ENCODE data around the gene REM2. TPM values are rescaled to one million over a fixed set of nuclear protein-coding genes. Genes with fewer than 3 reads are reported as not detected.
A peak's percentile ranks its signal among the peaks of the same experiment; 100 is the strongest.
"Not testable (repeated sequence)": the region's sequence is repeated elsewhere in the genome, so short reads cannot be mapped to it uniquely, and the experiment has no call there.

The REM2 gene
- total RNA-seq, 1 donor from 2014 or later: 0.79 TPM

DNA sequence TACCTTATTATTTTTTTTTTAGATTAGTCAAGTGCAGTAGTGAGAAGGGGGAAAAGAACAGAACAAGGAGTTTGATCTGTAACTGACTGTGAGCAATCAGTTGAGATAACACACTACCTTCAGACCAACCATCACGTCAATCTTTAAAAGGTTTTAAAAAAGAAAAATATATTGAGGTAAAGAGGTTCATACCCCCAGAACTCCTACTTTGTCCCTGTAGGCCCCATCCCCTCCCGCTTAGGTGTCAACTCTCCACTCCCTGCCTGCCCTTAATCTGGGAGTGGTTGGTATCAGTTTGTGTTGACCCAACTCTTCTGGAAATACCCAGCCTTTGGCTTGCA lies 30.5 kb upstream of the REM2 start:
- Mint-ChIP-seq H3K36me3 (ENCODE audit: low read depth, unreplicated experiment) (peaks cover 3% of the 10 kb centered on the region), H3K4me1 (ENCODE audit: low read depth, unreplicated experiment) (peaks cover 27% of the 10 kb centered on the region), H3K4me3 (ENCODE audit: unreplicated experiment) (no peak overlapping the region), H3K27ac (ENCODE audit: unreplicated experiment) (no peak overlapping the region), H3K9me3 (ENCODE audit: unreplicated experiment) (no peaks in the 10 kb centered on the region), H3K27me3 (ENCODE audit: low read depth, unreplicated experiment) (no peaks in the 10 kb centered on the region)
- Histone ChIP-seq H2AFZ (ENCODE audit: low read depth, low read length) (peak overlapping the region; percentile 76), H3K4me2 (ENCODE audit: low read length) (peak overlapping the region; percentile 90), H3K9me3 (ENCODE audit: insufficient read depth, low read depth, low read length) (peaks cover 3% of the 10 kb centered on the region), H4K20me1 (ENCODE audit: insufficient read depth, low read length) (no peaks in the 10 kb centered on the region), H3K4me3 (ENCODE audit: insufficient read depth, low read depth, low read length) (no peak overlapping the region), H3K36me3 (ENCODE audit: insufficient read depth, low read length) (no peaks in the 10 kb centered on the region), H3K4me1 (ENCODE audit: insufficient read depth, low read length) (peaks cover 57% of the 10 kb centered on the region), H3K79me2 (ENCODE audit: insufficient read depth, low read length) (no peaks in the 10 kb centered on the region), H3K27me3 (ENCODE audit: insufficient read depth, low read length) (no peaks in the 10 kb centered on the region), H3K27ac (ENCODE audit: low read depth, low read length) (peak overlapping the region; percentile 99), H3K9ac (ENCODE audit: low read length) (peak overlapping the region; percentile 78)
- no peak for TF ChIP-seq EZH2 (IDR thresholded peaks at IDR 0.05; ENCODE audit: insufficient read depth, low read length)
- TF ChIP-seq, protein P1, sequence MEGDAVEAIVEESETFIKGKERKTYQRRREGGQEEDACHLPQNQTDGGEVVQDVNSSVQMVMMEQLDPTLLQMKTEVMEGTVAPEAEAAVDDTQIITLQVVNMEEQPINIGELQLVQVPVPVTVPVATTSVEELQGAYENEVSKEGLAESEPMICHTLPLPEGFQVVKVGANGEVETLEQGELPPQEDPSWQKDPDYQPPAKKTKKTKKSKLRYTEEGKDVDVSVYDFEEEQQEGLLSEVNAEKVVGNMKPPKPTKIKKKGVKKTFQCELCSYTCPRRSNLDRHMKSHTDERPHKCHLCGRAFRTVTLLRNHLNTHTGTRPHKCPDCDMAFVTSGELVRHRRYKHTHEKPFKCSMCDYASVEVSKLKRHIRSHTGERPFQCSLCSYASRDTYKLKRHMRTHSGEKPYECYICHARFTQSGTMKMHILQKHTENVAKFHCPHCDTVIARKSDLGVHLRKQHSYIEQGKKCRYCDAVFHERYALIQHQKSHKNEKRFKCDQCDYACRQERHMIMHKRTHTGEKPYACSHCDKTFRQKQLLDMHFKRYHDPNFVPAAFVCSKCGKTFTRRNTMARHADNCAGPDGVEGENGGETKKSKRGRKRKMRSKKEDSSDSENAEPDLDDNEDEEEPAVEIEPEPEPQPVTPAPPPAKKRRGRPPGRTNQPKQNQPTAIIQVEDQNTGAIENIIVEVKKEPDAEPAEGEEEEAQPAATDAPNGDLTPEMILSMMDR (IDR thresholded peaks at IDR 0.05; ENCODE audit: insufficient read depth, low read depth, low read length): no peak
- DNase-seq (ENCODE audit: low read depth) (no peak), FAIRE-seq (no peak)

DNA sequence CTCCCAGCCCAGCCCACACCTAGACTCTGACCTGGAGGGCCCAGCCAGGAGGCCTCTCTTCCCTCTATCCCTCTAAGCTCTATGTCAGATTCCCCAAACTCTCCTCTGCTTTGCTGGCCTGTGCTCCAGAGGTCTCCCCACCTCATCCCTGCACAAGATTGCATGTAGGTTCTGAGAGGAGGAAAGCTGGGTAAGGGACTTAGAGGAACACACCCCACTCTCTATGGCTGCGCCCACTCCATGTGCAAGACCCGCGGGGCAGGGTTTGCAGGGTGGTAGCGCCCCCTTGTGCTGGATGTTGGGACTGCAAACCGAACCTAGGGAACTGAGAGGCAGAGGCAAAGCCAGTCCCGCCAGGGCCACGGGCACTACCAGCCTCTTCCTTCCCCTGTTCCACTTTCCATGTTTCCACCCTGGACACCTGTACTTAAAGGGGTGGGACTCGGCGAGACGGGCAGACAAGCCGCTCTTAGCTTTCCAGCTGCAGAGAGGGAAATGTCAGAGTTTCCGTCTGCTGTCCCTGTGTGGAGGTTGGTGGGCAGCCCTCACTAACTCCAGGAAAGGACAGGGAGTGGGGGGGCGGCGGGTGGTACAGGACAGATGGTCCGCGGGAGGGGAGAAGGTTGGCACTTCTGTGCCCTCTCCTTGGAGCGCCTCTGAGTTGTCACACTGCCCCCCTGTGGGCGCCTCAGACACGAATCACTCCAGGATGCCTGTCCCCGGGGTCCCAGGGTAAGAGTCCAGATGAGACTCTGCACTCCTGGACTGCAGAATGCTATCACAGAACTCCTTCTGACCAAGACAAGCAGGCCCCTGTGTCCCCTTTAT lies 29.9 kb upstream of the REM2 start:
- Mint-ChIP-seq H3K9me3 (ENCODE audit: unreplicated experiment) (no peaks in the 10 kb centered on the region), H3K27ac (ENCODE audit: unreplicated experiment) (peak overlapping the region; percentile 41), H3K4me1 (ENCODE audit: low read depth, unreplicated experiment) (peaks cover 21% of the 10 kb centered on the region), H3K27me3 (ENCODE audit: low read depth, unreplicated experiment) (no peaks in the 10 kb centered on the region), H3K4me3 (ENCODE audit: unreplicated experiment) (peak overlapping the region; percentile 62), H3K36me3 (ENCODE audit: low read depth, unreplicated experiment) (peaks cover under 1% of the 10 kb centered on the region)
- TF ChIP-seq, protein P1 (IDR thresholded peaks at IDR 0.05; ENCODE audit: insufficient read depth, low read depth, low read length): peak; percentile 81
- TF ChIP-seq EZH2 (IDR thresholded peaks at IDR 0.05; ENCODE audit: insufficient read depth, low read length): no peak
- H3K4me2 ChIP-seq (ENCODE audit: low read length): peak overlapping the region; percentile 90
- H3K9ac ChIP-seq (ENCODE audit: low read length): peak overlapping the region; percentile 78
- H2AFZ ChIP-seq (ENCODE audit: low read depth, low read length): peak overlapping the region; percentile 76
- H3K27me3 ChIP-seq (ENCODE audit: insufficient read depth, low read length): no peaks in the 10 kb centered on the region
- DNase-seq (ENCODE audit: low read depth) (peak; percentile 63), FAIRE-seq (no peak)
- H3K27ac ChIP-seq (ENCODE audit: low read depth, low read length): peak overlapping the region; percentile 99
- peaks cover 51% of the 10 kb centered on the region for H3K4me1 ChIP-seq (ENCODE audit: insufficient read depth, low read length)
- H3K79me2 ChIP-seq (ENCODE audit: insufficient read depth, low read length): no peaks in the 10 kb centered on the region
- H4K20me1 ChIP-seq (ENCODE audit: insufficient read depth, low read length): no peaks in the 10 kb centered on the region
- no peaks in the 10 kb centered on the region for H3K36me3 ChIP-seq (ENCODE audit: insufficient read depth, low read length)
- peak overlapping the region; percentile 45 for H3K4me3 ChIP-seq (ENCODE audit: insufficient read depth, low read depth, low read length)
- peaks cover 3% of the 10 kb centered on the region for H3K9me3 ChIP-seq (ENCODE audit: insufficient read depth, low read depth, low read length)

DNA sequence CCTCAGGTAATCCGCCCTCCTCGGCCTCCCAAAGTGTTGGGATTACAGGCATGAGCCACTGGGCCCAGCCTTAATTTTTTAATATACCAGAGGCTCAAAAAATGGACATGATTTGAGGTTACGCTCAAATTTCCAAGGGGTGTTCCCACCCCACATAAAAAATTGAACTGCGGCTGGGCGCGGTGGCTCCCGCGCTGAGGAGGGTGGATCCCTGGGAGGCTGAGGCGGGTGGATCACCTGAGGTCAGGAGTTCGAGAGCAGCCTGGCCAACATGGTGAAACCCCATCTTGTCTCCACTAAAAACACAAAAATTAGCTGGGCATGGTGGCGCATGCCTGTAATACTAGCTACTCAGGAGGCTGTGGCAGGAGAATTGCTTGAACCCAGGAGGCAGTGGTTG lies 28.7 kb upstream of the REM2 start:
- not testable (repeated sequence) for FAIRE-seq; H3K36me3 ChIP-seq (ENCODE audit: insufficient read depth, low read length); H3K36me3 Mint-ChIP-seq (ENCODE audit: low read depth, unreplicated experiment); H3K9me3 Mint-ChIP-seq (ENCODE audit: unreplicated experiment); H4K20me1 ChIP-seq (ENCODE audit: insufficient read depth, low read length); H3K27ac ChIP-seq (ENCODE audit: low read depth, low read length); H3K9ac ChIP-seq (ENCODE audit: low read length); H3K4me2 ChIP-seq (ENCODE audit: low read length); H3K4me3 ChIP-seq (ENCODE audit: insufficient read depth, low read depth, low read length); H3K9me3 ChIP-seq (ENCODE audit: insufficient read depth, low read depth, low read length); H3K79me2 ChIP-seq (ENCODE audit: insufficient read depth, low read length); H3K27me3 Mint-ChIP-seq (ENCODE audit: low read depth, unreplicated experiment); H2AFZ ChIP-seq (ENCODE audit: low read depth, low read length); H3K27me3 ChIP-seq (ENCODE audit: insufficient read depth, low read length); DNase-seq (ENCODE audit: low read depth); H3K4me3 Mint-ChIP-seq (ENCODE audit: unreplicated experiment); H3K27ac Mint-ChIP-seq (ENCODE audit: unreplicated experiment)
- H3K4me1 ChIP-seq (ENCODE audit: insufficient read depth, low read length): peaks cover 40% of the 10 kb centered on the region
- H3K4me1 Mint-ChIP-seq (ENCODE audit: low read depth, unreplicated experiment): peaks cover 18% of the 10 kb centered on the region
